Measurements from ENCODE around the gene RPGRIP1L. TPM values are rescaled to one million over a fixed set of nuclear protein-coding genes. Genes with fewer than 3 reads are reported as not detected.
"Not testable (repeated sequence)": the region's sequence is repeated elsewhere in the genome, so short reads cannot be mapped to it uniquely, and the experiment has no call there.

Gene RPGRIP1L
- total RNA-seq, 1 donor from 2014 or later = 1.7 TPM

GRCh38 chr16:53704445-53704813, 770 bp upstream of the RPGRIP1L start:
- H3K27me3 ChIP-seq (ENCODE audit: low read depth) = no peaks in the 10 kb centered on the region
- DNase-seq = no peak
- TF ChIP-seq CTCF (IDR thresholded peaks at IDR 0.05; ENCODE audit: borderline replicate concordance) = no peak
- intact Hi-C loops (cut with micrococcal nuclease) = no loop called here
- peak overlapping the region; percentile 74 for H3K27ac ChIP-seq (replicated peaks)
- peak overlapping the region; percentile 86 for H3K4me3 ChIP-seq
- no peaks in the 10 kb centered on the region for H3K9me3 ChIP-seq (replicated peaks)
- H3K4me1 ChIP-seq = peaks cover 27% of the 10 kb centered on the region
- H3K36me3 ChIP-seq = no peaks in the 10 kb centered on the region

- not testable (repeated sequence) for DNase-seq, H3K4me1 ChIP-seq
These were observed 5.4 kb downstream of the RPGRIP1L start for GRCh38 chr16:53698271-53698670.

GRCh38 chr16:53695070-53695469, 8.6 kb downstream of the RPGRIP1L start:
- Histone ChIP-seq H3K4me3 (no peak overlapping the region), H3K27me3 (ENCODE audit: low read depth) (no peaks in the 10 kb centered on the region), H3K27ac (replicated peaks) (no peak overlapping the region), H3K9me3 (replicated peaks) (no peaks in the 10 kb centered on the region), H3K4me1 (no peaks in the 10 kb centered on the region), H3K36me3 (no peaks in the 10 kb centered on the region)
- DNase-seq = no peak
- TF ChIP-seq CTCF (IDR thresholded peaks at IDR 0.05; ENCODE audit: borderline replicate concordance) = no peak
- intact Hi-C loops (cut with micrococcal nuclease) = no loop called here

More at GRCh38 chr16:53698271-53698670, 5.4 kb downstream of the RPGRIP1L start:
- H3K9me3 ChIP-seq (replicated peaks); H3K4me3 ChIP-seq; H3K36me3 ChIP-seq; intact Hi-C loops (cut with micrococcal nuclease); H3K27me3 ChIP-seq (ENCODE audit: low read depth); H3K27ac ChIP-seq (replicated peaks): not testable (repeated sequence)

GRCh38 chr16:53693320-53693719, 10.3 kb downstream of the RPGRIP1L start:
- intact Hi-C loops (cut with micrococcal nuclease) = no loop called here
- no peaks in the 10 kb centered on the region for H3K4me1 ChIP-seq
- DNase-seq = no peak
- no peak overlapping the region for H3K27ac ChIP-seq (replicated peaks)
- H3K9me3 ChIP-seq (replicated peaks) = no peaks in the 10 kb centered on the region
- no peaks in the 10 kb centered on the region for H3K36me3 ChIP-seq
- no peak overlapping the region for H3K4me3 ChIP-seq
- no peak for TF ChIP-seq CTCF (IDR thresholded peaks at IDR 0.05; ENCODE audit: borderline replicate concordance)
- no peaks in the 10 kb centered on the region for H3K27me3 ChIP-seq (ENCODE audit: low read depth)

GRCh38 chr16:53692146-53692545, 11.5 kb downstream of the RPGRIP1L start:
- H3K27ac ChIP-seq (replicated peaks) = no peak overlapping the region
- DNase-seq = no peak
- no peak overlapping the region for H3K4me3 ChIP-seq
- intact Hi-C loops (cut with micrococcal nuclease) = no loop called here
- no peaks in the 10 kb centered on the region for H3K27me3 ChIP-seq (ENCODE audit: low read depth)
- no peaks in the 10 kb centered on the region for H3K9me3 ChIP-seq (replicated peaks)
- no peaks in the 10 kb centered on the region for H3K36me3 ChIP-seq
- no peaks in the 10 kb centered on the region for H3K4me1 ChIP-seq
- no peak for TF ChIP-seq CTCF (IDR thresholded peaks at IDR 0.05; ENCODE audit: borderline replicate concordance)

GRCh38 chr16:53690771-53691170, 12.9 kb downstream of the RPGRIP1L start:
- Histone ChIP-seq H3K4me3 (no peak overlapping the region), H3K27ac (replicated peaks) (no peak overlapping the region), H3K9me3 (replicated peaks) (no peaks in the 10 kb centered on the region), H3K36me3 (peaks cover 5% of the 10 kb centered on the region), H3K4me1 (no peaks in the 10 kb centered on the region), H3K27me3 (ENCODE audit: low read depth) (no peaks in the 10 kb centered on the region)
- intact Hi-C loops (cut with micrococcal nuclease) = no loop called here
- no peak for DNase-seq
- no peak for TF ChIP-seq CTCF (IDR thresholded peaks at IDR 0.05; ENCODE audit: borderline replicate concordance)
